Gastroesophageal sphincter (tissue), 4 donors: ENCODE data around the gene CDYL2. TPM values are rescaled to one million over a fixed set of nuclear protein-coding genes. Genes with fewer than 3 reads are reported as not detected.

Experiments
- ATAC-seq: fragments of 150-250 bp; one replicate; pipeline ENCODE4 v1.9.1; 2016; ENCODE audit warnings: mild to moderate bottlenecking, moderate library complexity
- H3K27ac ChIP-seq, 4 donors: fragments of 200-600 bp; sonication (generic) in 3 of 4; 1 replicate in 3 of 4; 2 replicates in 1 of 4; pipeline ENCODE4 v1.5.1; 2016 to 2019
- H3K27me3 ChIP-seq: fragments of 200-600 bp; sonication (generic); one replicate; pipeline ENCODE4 v1.5.1; 2019
- H3K36me3 ChIP-seq, 2 donors: fragments of 200-600 bp; sonication (generic); one replicate each; pipeline ENCODE4 v1.5.1; 2019; ENCODE audit warnings: control low read depth in 1 of 2
- H3K4me1 ChIP-seq, 3 donors: fragments of 200-600 bp; sonication (generic); 1 replicate in 2 of 3; 2 replicates in 1 of 3; pipeline ENCODE4 v1.5.1; 2016 to 2019; ENCODE audit warnings: control low read depth in 2 of 3
- H3K4me3 ChIP-seq, 2 donors: fragments of 200-600 bp; sonication (generic); one replicate each; pipeline ENCODE4 v1.5.1; 2019; ENCODE audit warnings: mild to moderate bottlenecking in 1 of 2, moderate library complexity in 1 of 2
- H3K9me3 ChIP-seq, 3 donors: fragments of 200-600 bp; sonication (generic); one replicate each; pipeline ENCODE4 v1.5.1; 2017 to 2019; ENCODE audit warnings: control low read depth in 2 of 3
- EP300 ChIP-seq: sonication (generic); formaldehyde crosslinking; IDR thresholded peaks from one replicate; pipeline ENCODE4 v1.6.1; 2017; ENCODE audit warnings: antibody characterized with exemption, mild to moderate bottlenecking
- POLR2A ChIP-seq, 2 donors: fragments of 450-650 bp; IDR thresholded peaks; one replicate each; pipeline ENCODE4 v1.6.1; 2017; ENCODE audit warnings: antibody characterized with exemption in 2 of 2, mild to moderate bottlenecking in 2 of 2, moderate library complexity in 1 of 2
- POLR2AphosphoS5 ChIP-seq: sonication (generic); formaldehyde crosslinking; IDR thresholded peaks from one replicate; pipeline ENCODE4 v1.6.1; 2017; ENCODE audit warnings: antibody characterized with exemption
- WGBS, 2 donors: methylation state at CpG; one replicate each; pipeline ENCODE4 v1.1.5; 2018; ENCODE audit warnings: low coverage in 1 of 2; 5-methylcytosine and 5-hydroxymethylcytosine counted together
- total RNA-seq, 4 donors: library from RNA; depleted of rRNA; stranded (reverse); fragments of >200 nt; gene quantifications; one replicate each; pipeline ENCODE4 v1.1.0, GENCODE V29; 2016
- TF ChIP-seq, protein P1 (sequence below), 4 experiments: fragments of 200-600 bp in 2 of 4; fragments of 450-650 bp in 2 of 4; sonication (generic) in 1 of 4; IDR thresholded peaks; one replicate each; pipeline ENCODE4 v1.5.1; 2017 to 2019; ENCODE audit warnings: antibody characterized with exemption in 4 of 4, mild to moderate bottlenecking in 2 of 4, moderate library complexity in 2 of 4

Gene CDYL2
- total RNA-seq, 4 donors from 2014 or later, result 0.78 to 11.7 (median 3.2) TPM

- TF ChIP-seq POLR2A (IDR thresholded peaks at IDR 0.05), result no peak
- TF ChIP-seq, protein P1, sequence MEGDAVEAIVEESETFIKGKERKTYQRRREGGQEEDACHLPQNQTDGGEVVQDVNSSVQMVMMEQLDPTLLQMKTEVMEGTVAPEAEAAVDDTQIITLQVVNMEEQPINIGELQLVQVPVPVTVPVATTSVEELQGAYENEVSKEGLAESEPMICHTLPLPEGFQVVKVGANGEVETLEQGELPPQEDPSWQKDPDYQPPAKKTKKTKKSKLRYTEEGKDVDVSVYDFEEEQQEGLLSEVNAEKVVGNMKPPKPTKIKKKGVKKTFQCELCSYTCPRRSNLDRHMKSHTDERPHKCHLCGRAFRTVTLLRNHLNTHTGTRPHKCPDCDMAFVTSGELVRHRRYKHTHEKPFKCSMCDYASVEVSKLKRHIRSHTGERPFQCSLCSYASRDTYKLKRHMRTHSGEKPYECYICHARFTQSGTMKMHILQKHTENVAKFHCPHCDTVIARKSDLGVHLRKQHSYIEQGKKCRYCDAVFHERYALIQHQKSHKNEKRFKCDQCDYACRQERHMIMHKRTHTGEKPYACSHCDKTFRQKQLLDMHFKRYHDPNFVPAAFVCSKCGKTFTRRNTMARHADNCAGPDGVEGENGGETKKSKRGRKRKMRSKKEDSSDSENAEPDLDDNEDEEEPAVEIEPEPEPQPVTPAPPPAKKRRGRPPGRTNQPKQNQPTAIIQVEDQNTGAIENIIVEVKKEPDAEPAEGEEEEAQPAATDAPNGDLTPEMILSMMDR (IDR thresholded peaks at IDR 0.05), result no peak
- TF ChIP-seq POLR2AphosphoS5, result no peak
- no peak for TF ChIP-seq EP300
- no peak overlapping the region for H3K4me3 ChIP-seq
- H3K4me1 ChIP-seq, result no peaks in the 10 kb centered on the region
- no peak overlapping the region for H3K27ac ChIP-seq
- no peaks in the 10 kb centered on the region for H3K36me3 ChIP-seq
- peaks cover 3% of the 10 kb centered on the region for H3K27me3 ChIP-seq
- peaks cover 0 to 2% (median 0%) of the 10 kb centered on the region in 3 donors for H3K9me3 ChIP-seq
- WGBS, 2 donors, result 96 to 100% methylated on average over 3 to 6 of the region's 15 CpGs
- ATAC-seq, result no peak
Measured at GRCh38 chr16:80684136-80684765, 120.1 kb downstream of the CDYL2 start.

- ATAC-seq, result no peak
- WGBS, 2 donors, result 100% methylated on average over 2 of the region's 3 CpGs; no CpG with 5 or more reads in 1 of the 2 donors
- TF ChIP-seq, protein P1 (IDR thresholded peaks at IDR 0.05), result no peak
- TF ChIP-seq POLR2AphosphoS5, result no peak
- no peak for TF ChIP-seq POLR2A (IDR thresholded peaks at IDR 0.05)
- no peak for TF ChIP-seq EP300
- Histone ChIP-seq H3K36me3 (no peaks in the 10 kb centered on the region), H3K27me3 (peaks cover 3% of the 10 kb centered on the region), H3K4me1 (no peaks in the 10 kb centered on the region), H3K4me3 (no peak overlapping the region), H3K27ac (no peak overlapping the region), H3K9me3 (peaks cover 0 to 4% (median 0%) of the 10 kb centered on the region in 3 donors)
Measured at GRCh38 chr16:80683646-80684045, 120.8 kb downstream of the CDYL2 start.

DNA sequence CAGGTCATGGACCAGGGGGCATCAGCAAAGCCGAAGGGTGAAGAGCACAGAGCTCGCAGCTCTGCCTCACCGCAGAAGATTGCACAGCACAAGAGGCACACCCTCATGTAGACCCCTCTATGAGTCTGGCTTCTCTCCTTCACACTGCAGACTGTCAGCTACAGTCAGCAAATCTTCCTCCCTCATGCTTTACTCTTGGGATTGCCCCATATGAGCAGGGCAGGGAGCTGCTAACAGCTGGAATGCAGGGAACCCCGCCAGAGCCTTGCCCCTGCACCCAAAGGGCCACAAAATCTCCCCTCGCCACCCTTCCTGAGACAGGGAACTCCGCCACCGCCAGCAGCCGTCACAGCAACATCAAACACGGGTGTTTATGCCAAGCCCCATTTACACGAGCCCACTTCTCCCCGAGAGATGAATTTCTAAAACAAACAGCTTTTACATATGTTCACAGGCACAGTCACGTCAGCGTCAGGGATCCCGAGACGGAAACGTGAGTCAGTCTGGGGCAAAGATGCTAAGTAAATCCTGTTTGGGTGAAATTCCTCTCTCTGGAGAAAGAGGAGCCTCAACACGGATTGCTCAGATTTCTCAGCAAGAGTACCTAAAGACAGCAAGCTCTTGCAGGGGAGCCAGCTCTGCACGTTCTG lies 121.9 kb downstream of the CDYL2 start:
- WGBS, 2 donors, result 52 to 75% methylated on average over 10 to 13 of the region's 18 CpGs
- Histone ChIP-seq H3K9me3 (peaks cover 0 to 4% (median 0%) of the 10 kb centered on the region in 3 donors), H3K4me1 (no peaks in the 10 kb centered on the region), H3K4me3 (no peak overlapping the region), H3K36me3 (no peaks in the 10 kb centered on the region), H3K27ac (no peak overlapping the region), H3K27me3 (peaks cover 3% of the 10 kb centered on the region)
- TF ChIP-seq, protein P1 (IDR thresholded peaks at IDR 0.05), result no peak
- TF ChIP-seq POLR2AphosphoS5 (no peak), EP300 (no peak), POLR2A (IDR thresholded peaks at IDR 0.05) (no peak)
- no peak for ATAC-seq

- H3K27ac ChIP-seq, result no peak overlapping the region
- no peak for ATAC-seq
- WGBS, 2 donors, result 66 to 91% methylated on average over 4 of the region's 7 CpGs
Measured at GRCh38 chr16:80681436-80681835, 123.0 kb downstream of the CDYL2 start.

More at GRCh38 chr16:80681436-80681835, 123.0 kb downstream of the CDYL2 start:
- TF ChIP-seq, protein P1 (IDR thresholded peaks at IDR 0.05), result no peak
- TF ChIP-seq EP300, result no peak
- no peak for TF ChIP-seq POLR2AphosphoS5
- no peak for TF ChIP-seq POLR2A (IDR thresholded peaks at IDR 0.05)
- peaks cover 0 to 4% (median 0%) of the 10 kb centered on the region in 3 donors for H3K9me3 ChIP-seq
- H3K4me1 ChIP-seq, result no peaks in the 10 kb centered on the region
- H3K27me3 ChIP-seq, result peaks cover 3% of the 10 kb centered on the region
- H3K36me3 ChIP-seq, result no peaks in the 10 kb centered on the region
- no peak overlapping the region for H3K4me3 ChIP-seq
